Fibroblast of mammary gland (primary cell): ENCODE measurements around the gene PLA2G4E.

ENCODE experiments used
- DNase-seq: peaks from one replicate; pipeline ENCODE4 v3.0.0-alpha.2; 2010; ENCODE audit warnings: low read depth
- H3K4me3 ChIP-seq: 2 replicates; pipeline ENCODE4 v1.5.1; 2011; ENCODE audit warnings: low read depth, mild to moderate bottlenecking, low read length, moderate library complexity; ENCODE audit not compliant: control insufficient read depth
- CTCF ChIP-seq: conservative IDR thresholded peaks from 2 replicates; pipeline ENCODE4 v1.5.1; 2011; ENCODE audit warnings: low read depth, low read length, inconsistent platforms; ENCODE audit not compliant: control insufficient read depth, insufficient read depth

PLA2G4E gene

GRCh38 chr15:41999290-42000285 is 21.3 kb downstream of the PLA2G4E start:
- H3K4me3 ChIP-seq: no peak overlapping the region
- no peak for TF ChIP-seq CTCF
- DNase-seq: no peak

- DNase-seq: no peak
- no peak for TF ChIP-seq CTCF
These were observed 23.0 kb downstream of the PLA2G4E start for GRCh38 chr15:41997845-41998244.

DNA sequence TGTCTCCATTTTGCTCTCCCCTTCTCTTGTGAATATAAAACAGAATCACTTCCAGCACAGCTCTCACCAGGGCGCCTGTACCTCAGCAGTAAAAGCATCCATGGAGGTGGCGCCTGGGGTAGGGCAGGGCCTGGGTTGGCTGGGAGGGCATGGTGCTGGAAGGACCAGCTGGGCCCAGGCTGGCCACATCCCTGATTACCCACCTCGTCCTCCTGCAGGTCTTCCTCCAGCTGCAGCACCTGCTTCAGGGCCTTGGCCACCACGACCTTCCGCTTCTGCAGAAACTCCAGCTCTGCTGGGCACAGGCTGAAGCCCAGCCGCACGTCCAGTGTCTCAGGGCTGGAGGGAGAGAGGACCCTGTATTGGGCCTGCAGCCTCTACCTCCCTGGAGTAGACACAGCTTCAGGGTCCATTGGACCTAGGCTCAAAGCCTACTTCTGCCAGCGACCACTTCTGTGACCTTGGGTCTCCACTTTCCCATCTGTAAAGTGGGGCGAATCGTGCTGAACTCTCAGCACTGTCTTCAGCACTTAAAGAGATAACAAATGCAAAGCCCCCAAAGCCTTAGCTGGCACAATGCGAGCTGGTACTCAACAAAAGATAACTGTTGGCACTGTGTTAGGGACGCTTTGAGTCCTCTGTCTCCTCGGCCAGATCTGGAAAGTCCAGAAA is 23.8 kb downstream of the PLA2G4E start:
- H3K4me3 ChIP-seq: no peak overlapping the region
- no peak for TF ChIP-seq CTCF
- DNase-seq: no peak

More at GRCh38 chr15:41997845-41998244, 23.0 kb downstream of the PLA2G4E start:
- H3K4me3 ChIP-seq: no peak overlapping the region

DNA sequence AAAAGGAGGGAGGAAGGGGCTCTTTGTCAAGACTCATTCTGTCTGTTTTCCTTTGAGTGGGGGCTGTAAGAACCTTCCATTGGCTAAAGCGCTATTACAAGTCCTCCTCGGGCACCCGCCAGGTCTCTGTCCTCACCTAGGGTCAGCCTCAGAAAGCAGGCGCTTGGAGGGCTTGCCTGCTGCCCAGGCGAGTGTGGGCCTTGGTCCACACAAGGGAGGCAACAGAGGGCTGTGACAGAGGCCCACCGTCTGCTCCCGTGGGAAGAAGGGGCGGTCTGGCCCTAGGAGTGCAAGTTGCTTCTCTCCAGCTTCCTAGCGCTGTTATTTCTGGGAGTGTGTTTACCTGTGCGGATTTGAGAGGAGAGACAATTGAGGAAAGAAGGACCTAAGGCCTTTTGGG is 24.5 kb downstream of the PLA2G4E start:
- TF ChIP-seq CTCF: no peak
- no peak for DNase-seq
- H3K4me3 ChIP-seq: no peak overlapping the region

GRCh38 chr15:41995476-41995855 is 25.4 kb downstream of the PLA2G4E start:
- no peak for TF ChIP-seq CTCF
- DNase-seq: no peak
- H3K4me3 ChIP-seq: no peak overlapping the region

DNA sequence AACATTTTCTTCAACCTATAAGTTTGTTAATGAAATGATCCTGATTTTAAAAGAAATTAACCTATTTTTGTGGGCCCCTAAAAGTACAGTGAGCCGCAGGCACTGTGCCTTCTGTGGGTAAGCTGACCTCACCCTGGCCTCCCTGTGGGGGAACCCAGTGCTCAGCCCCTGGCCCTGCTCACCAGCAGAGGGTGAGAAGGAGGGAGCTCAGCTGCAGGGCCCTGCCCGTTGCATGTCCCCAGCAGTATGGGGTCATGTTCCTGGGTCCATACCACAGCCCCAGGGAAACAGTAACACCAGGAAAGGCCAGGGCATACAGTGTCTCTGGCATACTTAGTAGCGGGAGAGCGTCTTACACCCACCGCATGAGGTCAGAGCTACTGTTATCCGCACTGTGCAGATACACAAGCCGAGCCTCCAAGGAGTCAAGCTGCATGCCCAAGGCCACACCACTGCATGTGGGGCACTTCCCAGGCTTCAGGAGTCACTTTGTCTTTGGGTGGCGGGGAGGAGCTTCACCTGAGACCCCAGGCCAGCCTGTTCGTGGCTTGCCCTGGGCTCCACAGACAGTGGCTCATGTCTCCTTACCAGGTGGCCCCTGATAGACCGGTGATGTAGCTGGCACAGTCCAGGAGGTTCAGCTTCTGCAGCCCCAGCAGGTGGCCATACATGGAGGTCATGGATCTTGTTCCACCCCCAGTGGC is 25.9 kb downstream of the PLA2G4E start:
- no peak for TF ChIP-seq CTCF
- DNase-seq: no peak
- H3K4me3 ChIP-seq: no peak overlapping the region
